ENCODE data around the gene SLC25A10.

Gene SLC25A10

GRCh38 chr17:81706757-81707624 is 5.1 kb upstream of the SLC25A10 start:
- DNase-seq (ENCODE audit: low spot score): no peak

DNA sequence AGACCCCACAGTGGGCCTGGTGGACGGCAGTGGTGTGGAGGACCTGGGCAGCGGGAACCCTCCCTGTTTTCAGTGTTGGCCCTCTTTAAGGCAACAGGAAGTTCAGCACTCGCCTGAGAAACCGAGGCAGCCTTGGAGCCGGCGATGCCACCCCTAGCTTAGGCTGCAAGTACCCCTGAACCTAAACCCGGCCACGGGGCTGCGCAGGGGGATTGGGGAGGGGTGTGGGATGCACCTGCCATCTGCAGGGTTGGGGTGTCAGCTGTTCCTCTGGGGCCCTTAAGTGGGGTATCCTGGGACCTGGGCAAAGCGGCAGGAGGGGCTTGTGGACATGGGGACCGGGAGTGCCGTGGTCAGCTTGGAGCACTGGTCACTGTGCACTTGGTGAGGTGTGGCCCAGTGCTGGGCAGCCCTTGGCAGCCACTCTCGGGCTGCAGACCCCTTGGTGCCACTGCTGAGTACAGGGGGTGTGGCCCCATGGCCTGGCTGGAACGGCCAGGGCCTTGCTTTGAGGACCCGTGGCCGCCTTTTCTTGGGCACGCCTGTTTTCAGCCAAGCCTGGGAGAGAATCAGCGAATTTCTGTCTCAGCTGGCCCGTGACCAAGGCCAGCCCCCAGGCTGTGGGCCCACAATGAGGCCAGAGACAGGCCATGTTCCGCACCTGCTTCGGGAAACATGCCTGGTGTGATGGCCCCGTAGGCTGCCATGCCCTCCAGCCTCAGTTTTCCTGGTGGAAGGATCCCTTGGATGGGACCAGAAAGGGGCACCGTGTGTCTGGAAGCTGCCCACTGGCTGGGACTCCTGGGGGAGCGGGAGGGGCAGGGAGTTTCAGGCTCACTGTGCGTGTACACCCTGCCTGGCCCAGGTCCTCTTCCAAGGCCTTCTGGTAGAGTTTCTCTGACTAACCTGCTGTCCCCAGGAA is 4.1 kb upstream of the SLC25A10 start:
- DNase-seq (ENCODE audit: low spot score): no peak

- DNase-seq (ENCODE audit: low spot score): no peak
These were observed 3.3 kb upstream of the SLC25A10 start for GRCh38 chr17:81708739-81709185.

DNA sequence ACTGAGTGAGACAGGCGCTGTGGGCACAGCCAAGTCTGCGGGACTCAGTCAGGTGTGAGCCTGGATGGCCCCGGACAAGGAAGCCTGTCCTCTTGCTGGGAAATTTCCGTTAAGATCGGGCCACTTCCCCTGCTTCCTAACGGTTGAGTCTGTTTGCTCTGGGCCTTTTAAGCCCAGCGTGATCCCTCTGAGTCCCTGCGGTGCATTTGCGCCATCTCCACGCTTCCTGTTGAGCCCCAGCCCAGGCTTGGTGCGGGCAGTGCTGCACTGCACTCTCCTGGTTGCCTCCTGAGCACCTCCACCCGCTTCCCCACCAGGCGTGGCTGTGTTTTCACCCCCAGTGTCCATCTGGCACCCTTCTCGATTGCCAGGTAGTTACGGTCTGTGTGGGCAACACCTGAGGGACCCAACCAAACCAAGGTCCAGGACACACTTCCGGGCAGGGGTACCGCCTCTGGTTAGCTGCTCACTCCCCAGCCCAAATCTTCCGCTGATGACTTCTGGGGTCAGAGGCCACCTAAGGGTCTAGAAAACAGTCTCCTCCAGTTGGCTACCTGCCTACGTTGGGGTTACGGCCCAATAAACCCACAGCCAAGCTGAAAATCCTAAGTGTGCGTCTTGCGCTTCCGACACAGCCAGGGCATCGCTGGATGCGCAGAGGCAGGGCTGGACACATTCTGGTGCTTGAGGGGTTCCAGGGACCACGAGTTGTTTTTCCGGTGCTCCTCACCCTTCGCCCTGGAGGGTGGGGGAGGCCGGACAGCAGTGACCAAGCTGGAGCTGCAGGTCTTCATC is 1.4 kb upstream of the SLC25A10 start:
- no peak for DNase-seq (ENCODE audit: low spot score)

DNA sequence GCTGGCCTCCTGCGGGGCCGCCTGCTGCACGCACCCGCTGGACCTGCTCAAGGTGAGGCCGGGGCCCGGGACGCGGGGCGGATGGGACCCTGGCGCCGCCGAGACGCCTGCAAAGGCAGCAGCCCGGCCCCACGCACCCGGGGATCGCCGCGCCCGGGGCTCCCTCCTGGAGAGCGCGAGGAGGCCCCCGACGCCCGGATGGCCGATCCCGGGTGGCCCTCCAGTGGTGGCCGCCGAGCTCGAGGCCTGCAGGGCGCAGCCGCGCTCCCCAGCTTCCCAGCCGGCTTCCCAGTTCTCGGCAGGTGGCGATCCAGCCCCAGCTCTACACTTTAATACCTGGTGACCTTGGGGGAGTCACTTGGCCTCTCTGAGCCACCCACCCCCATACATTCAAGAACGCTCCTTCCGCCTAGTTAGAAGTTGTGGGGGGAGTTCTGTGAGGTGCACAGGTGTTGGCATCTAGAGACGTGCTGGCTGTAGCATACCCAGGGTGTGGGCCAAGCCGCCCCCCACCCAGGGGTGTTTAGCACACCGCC is 452 bp downstream of the SLC25A10 start:
- DNase-seq (ENCODE audit: low spot score): no peak

DNA sequence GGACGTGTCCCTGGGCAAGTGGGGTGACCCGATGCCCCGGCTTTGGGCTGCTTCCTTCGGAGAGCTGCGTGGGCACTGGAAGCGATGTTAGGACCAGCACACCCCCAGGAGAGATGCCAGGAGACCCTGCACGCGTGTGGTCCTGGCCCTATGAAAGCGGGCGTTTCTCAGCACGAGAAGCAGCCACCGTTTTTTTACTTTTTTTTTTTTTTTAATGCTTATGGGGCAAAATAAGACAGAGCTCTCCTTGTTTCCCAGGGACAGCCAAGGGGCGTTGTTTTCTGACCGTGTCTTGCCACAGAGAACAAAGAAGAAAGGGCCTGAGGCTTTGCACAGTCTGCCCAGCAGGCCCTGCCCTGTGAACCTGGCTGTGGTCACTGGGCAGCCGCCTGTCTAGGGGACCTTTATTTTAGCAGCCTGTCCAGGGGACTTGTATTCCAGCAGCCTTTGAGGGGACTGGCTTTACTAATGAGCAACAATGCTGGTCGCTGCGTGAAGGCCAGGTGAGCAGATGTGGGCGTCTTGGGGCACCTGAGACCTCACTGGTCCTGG is 996 bp downstream of the SLC25A10 start:
- no peak for DNase-seq (ENCODE audit: low spot score)

GRCh38 chr17:81713556-81714411 is 1.7 kb downstream of the SLC25A10 start:
- no peak for DNase-seq (ENCODE audit: low spot score)

DNA sequence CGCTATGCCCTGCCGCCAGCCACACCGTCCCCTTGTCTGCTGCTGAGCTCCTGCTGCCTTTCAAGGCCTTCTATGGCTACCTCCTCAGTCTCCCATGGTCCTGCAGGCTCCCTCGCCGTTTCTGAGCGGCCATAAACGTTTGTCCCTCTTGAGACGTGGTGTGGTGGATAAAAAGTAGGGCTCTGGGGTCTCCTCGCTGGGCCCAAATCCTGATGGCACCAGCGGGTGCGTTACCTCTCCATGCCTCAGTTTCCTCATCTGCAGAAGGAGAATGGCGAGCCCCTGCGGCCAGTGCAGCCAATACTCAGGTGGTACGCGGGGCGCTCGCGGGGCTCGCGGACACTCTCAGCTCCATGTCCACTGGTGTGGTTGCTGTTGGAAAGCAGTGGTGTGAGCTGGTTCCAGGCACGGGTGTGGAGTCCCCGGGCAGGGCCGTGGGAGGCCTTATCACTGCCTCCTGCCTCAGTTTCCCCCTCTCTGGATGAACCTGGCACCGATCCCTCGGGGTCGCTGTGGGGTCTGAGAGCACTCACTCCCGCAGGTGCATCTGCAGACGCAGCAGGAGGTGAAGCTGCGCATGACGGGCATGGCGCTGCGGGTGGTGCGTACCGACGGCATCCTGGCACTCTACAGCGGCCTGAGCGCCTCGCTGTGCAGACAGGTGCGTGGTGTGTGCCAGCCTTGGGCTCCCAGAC is 2.5 kb downstream of the SLC25A10 start:
- DNase-seq (ENCODE audit: low spot score): no peak

GRCh38 chr17:81715107-81715871 is 3.2 kb downstream of the SLC25A10 start:
- no peak for DNase-seq (ENCODE audit: low spot score)

DNA sequence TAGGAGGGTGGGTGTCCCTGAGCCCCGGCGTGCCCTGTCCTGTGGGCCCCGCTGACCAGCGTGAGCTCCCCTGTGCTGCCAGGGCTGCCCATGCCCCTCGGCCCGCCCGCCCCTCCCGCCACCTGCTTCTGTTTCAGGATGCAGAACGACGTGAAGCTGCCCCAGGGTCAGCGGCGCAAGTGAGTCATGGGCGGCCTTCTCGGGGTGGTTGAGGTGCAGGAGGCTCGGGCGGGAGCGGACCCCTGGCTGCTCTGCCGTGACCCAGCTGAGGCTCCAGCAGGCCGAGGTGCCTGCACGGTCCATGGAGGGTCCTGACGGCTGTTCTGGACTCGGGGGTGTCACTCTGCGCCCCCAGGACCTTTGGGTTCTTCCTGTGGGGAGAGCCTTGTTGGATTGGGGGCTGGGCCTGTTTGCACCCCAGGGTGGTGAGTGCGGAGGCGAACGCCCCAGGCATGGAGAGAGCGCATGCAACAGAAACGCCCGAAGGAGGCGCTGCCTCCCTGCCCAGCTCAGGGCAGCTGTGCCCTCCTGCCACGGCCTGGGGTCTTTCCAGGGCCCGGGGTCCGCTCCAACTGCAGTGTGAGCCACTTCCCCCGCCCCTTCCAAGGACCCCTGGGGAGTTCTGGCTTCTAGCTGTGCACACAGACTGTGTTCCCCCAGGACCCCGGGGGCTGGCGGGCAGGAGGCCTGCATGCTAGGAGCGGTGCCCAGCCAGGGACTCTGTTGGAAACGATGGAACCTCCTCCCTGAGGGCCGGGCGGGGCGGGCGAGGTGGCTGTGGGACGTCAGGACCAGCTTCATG is 4.0 kb downstream of the SLC25A10 start:
- no peak for DNase-seq (ENCODE audit: low spot score)

GRCh38 chr17:81716674-81716996 is 4.6 kb downstream of the SLC25A10 start:
- no peak for DNase-seq (ENCODE audit: low spot score)

- no peak for DNase-seq (ENCODE audit: low spot score)
These were observed 5.1 kb downstream of the SLC25A10 start for GRCh38 chr17:81717049-81717765.

- DNase-seq (ENCODE audit: low spot score): no peak
These were observed 5.6 kb downstream of the SLC25A10 start for GRCh38 chr17:81717766-81718089.

GRCh38 chr17:81719410-81720266 is 7.6 kb downstream of the SLC25A10 start:
- no peak for DNase-seq (ENCODE audit: low spot score)

DNA sequence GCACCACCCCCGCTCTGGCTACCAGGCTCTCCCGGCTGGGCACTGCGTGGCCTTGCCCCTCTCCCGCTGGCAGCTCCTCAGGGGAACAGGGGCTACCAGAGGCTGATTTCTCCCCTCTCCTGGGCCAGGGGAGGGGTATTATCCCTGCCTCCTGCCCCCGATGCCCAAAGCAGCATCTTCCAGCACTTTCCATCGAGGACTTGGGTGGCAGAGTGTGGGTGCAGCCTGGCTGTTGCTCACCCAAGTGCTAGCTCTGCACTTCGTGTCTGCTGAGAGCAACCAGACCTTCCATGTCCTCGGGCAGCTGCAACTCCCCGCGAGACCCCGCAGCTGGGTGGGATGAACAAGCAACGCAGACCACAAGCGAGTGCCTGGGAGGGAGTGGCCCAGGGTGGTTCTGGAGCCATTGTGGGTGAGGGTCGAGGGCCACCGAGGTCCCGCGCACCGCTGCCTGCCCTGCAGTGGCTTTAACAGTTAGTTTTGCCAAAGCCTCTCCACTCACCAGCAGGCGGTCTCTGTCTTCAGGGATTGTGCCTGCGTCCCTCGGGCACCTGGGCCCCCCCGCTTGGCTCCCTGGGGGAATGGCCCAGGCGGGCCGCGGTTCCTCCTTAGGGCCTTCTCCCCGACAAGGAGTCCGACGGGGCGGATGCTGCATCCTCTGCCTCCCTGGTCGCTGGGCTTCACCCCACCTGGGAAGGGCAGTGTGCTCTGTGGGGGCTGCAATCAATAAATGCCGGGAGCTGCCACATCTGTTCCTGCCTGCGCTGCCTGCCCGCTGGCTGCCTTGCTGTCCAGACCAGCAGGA is 8.4 kb downstream of the SLC25A10 start:
- no peak for DNase-seq (ENCODE audit: low spot score)

All from germinal center (tissue), 1 donor.